HUES48 (cell line): Measurements from ENCODE around the gene MCM9.

ENCODE experiments used
- H3K27ac ChIP-seq: one replicate; pipeline ENCODE4 v1.7.0; 2013; ENCODE audit warnings: low read depth, low read length, inconsistent platforms
- H3K27me3 ChIP-seq: 2 replicates; pipeline ENCODE4 v1.6.1; 2013; ENCODE audit warnings: mild to moderate bottlenecking, low read length; ENCODE audit not compliant: control insufficient read depth, insufficient read depth
- H3K36me3 ChIP-seq: 2 replicates; pipeline ENCODE4 v1.6.1; 2013; ENCODE audit warnings: low read length; ENCODE audit not compliant: control insufficient read depth, insufficient read depth
- H3K4me1 ChIP-seq: 2 replicates; pipeline ENCODE4 v1.6.1; 2013; ENCODE audit warnings: mild to moderate bottlenecking, low read length; ENCODE audit not compliant: control insufficient read depth, insufficient read depth
- H3K4me3 ChIP-seq: 2 replicates; pipeline ENCODE4 v1.5.1; 2013; ENCODE audit warnings: mild to moderate bottlenecking, low read depth, low read length
- H3K9ac ChIP-seq: 2 replicates; pipeline ENCODE4 v1.6.1; 2013; ENCODE audit warnings: mild to moderate bottlenecking, low read depth, low read length, moderate library complexity
- H3K9me3 ChIP-seq: 2 replicates; pipeline ENCODE4 v1.6.1; 2013; ENCODE audit warnings: low read length; ENCODE audit not compliant: control insufficient read depth, insufficient read depth

Gene MCM9

GRCh38 chr6:118934461-118935330 is at the start of gene MCM9:
Gene MCM9, minus strand, starts transcription at chr6:118935159. Its CDS starts 3,436 bp downstream, at chr6:118931723.
- peak within 1 kb of the TSS; percentile 97 for H3K27ac ChIP-seq
- no peaks in the 10 kb centered on the region for H3K27me3 ChIP-seq
- H3K4me1 ChIP-seq, result no peaks in the 10 kb centered on the region
- H3K4me3 ChIP-seq, result peak within 1 kb of the TSS; percentile 91
- peaks cover 14% of the 10 kb centered on the region; the same call in 1 of the 2 replicates for H3K9me3 ChIP-seq
- peak within 1 kb of the TSS; percentile 96 for H3K9ac ChIP-seq
- H3K36me3 ChIP-seq, result peaks cover 24% of the 10 kb centered on the region

- no peak overlapping the region for H3K9ac ChIP-seq
- H3K27ac ChIP-seq, result no peak overlapping the region
- H3K27me3 ChIP-seq, result no peaks in the 10 kb centered on the region
- H3K4me1 ChIP-seq, result no peaks in the 10 kb centered on the region
- no peak overlapping the region for H3K4me3 ChIP-seq
- no peaks in the 10 kb centered on the region for H3K9me3 ChIP-seq
- no peaks in the 10 kb centered on the region; the same call in 1 of the 2 replicates for H3K36me3 ChIP-seq
Observed at GRCh38 chr6:118984342-118984741, 49.4 kb upstream of the MCM9 start.

GRCh38 chr6:118982575-118982911 is 47.6 kb upstream of the MCM9 start:
- Histone ChIP-seq H3K4me1 (no peaks in the 10 kb centered on the region), H3K27ac (no peak overlapping the region), H3K9me3 (no peaks in the 10 kb centered on the region), H3K36me3 (peaks cover 9% of the 10 kb centered on the region), H3K27me3 (no peaks in the 10 kb centered on the region), H3K4me3 (no peak overlapping the region), H3K9ac (no peak overlapping the region)

- Histone ChIP-seq H3K4me3 (no peak overlapping the region), H3K9me3 (no peaks in the 10 kb centered on the region), H3K9ac (no peak overlapping the region), H3K27me3 (no peaks in the 10 kb centered on the region), H3K4me1 (no peaks in the 10 kb centered on the region), H3K27ac (no peak overlapping the region), H3K36me3 (peaks cover 9% of the 10 kb centered on the region)
Observed at GRCh38 chr6:118981884-118982574, 47.1 kb upstream of the MCM9 start.

- Histone ChIP-seq H3K9ac (no peak overlapping the region), H3K36me3 (peaks cover 14% of the 10 kb centered on the region), H3K27me3 (no peaks in the 10 kb centered on the region), H3K27ac (no peak overlapping the region), H3K9me3 (no peaks in the 10 kb centered on the region), H3K4me1 (no peaks in the 10 kb centered on the region), H3K4me3 (no peak overlapping the region)
Observed at GRCh38 chr6:118980063-118980462, 45.1 kb upstream of the MCM9 start.

GRCh38 chr6:118974790-118975189 is 39.8 kb upstream of the MCM9 start:
- Histone ChIP-seq H3K9me3 (no peaks in the 10 kb centered on the region), H3K4me3 (no peak overlapping the region), H3K4me1 (no peaks in the 10 kb centered on the region; the same call in 1 of the 2 replicates), H3K27me3 (no peaks in the 10 kb centered on the region), H3K27ac (no peak overlapping the region), H3K9ac (no peak overlapping the region), H3K36me3 (peaks cover 16% of the 10 kb centered on the region)

- Histone ChIP-seq H3K4me3 (no peak overlapping the region), H3K9ac (no peak overlapping the region), H3K4me1 (no peaks in the 10 kb centered on the region; the same call in 1 of the 2 replicates), H3K36me3 (0 out of 2 replicates have a peak, but pooled peaks cover 7% of the 10 kb centered on the region), H3K9me3 (no peaks in the 10 kb centered on the region), H3K27ac (no peak overlapping the region), H3K27me3 (no peaks in the 10 kb centered on the region)
Observed at GRCh38 chr6:118971682-118972081, 36.7 kb upstream of the MCM9 start.

GRCh38 chr6:118970866-118971265 is 35.9 kb upstream of the MCM9 start:
- no peaks in the 10 kb centered on the region; the same call in 1 of the 2 replicates for H3K4me1 ChIP-seq
- no peak overlapping the region for H3K9ac ChIP-seq
- no peaks in the 10 kb centered on the region for H3K27me3 ChIP-seq
- H3K36me3 ChIP-seq, result 0 out of 2 replicates have a peak, but pooled peaks cover 7% of the 10 kb centered on the region
- no peak overlapping the region for H3K4me3 ChIP-seq
- H3K27ac ChIP-seq, result no peak overlapping the region
- H3K9me3 ChIP-seq, result no peaks in the 10 kb centered on the region

- Histone ChIP-seq H3K27me3 (no peaks in the 10 kb centered on the region), H3K9me3 (no peaks in the 10 kb centered on the region), H3K36me3 (no peaks in the 10 kb centered on the region), H3K4me3 (no peak overlapping the region), H3K4me1 (no peaks in the 10 kb centered on the region; the same call in 1 of the 2 replicates), H3K9ac (no peak overlapping the region), H3K27ac (no peak overlapping the region)
Observed at GRCh38 chr6:118968416-118968815, 33.5 kb upstream of the MCM9 start.

- no peak overlapping the region for H3K4me3 ChIP-seq
Observed at GRCh38 chr6:118967239-118967638, 32.3 kb upstream of the MCM9 start.

GRCh38 chr6:118965843-118966370 is 30.9 kb upstream of the MCM9 start:
- Histone ChIP-seq H3K27ac (no peak overlapping the region), H3K9me3 (no peaks in the 10 kb centered on the region), H3K27me3 (no peaks in the 10 kb centered on the region), H3K4me1 (no peaks in the 10 kb centered on the region), H3K4me3 (no peak overlapping the region), H3K9ac (no peak overlapping the region), H3K36me3 (no peaks in the 10 kb centered on the region)

More at GRCh38 chr6:118967239-118967638, 32.3 kb upstream of the MCM9 start:
- Histone ChIP-seq H3K27me3 (no peaks in the 10 kb centered on the region), H3K9me3 (no peaks in the 10 kb centered on the region), H3K9ac (no peak overlapping the region), H3K36me3 (no peaks in the 10 kb centered on the region), H3K27ac (no peak overlapping the region), H3K4me1 (no peaks in the 10 kb centered on the region; the same call in 1 of the 2 replicates)
